ENCODE data around the gene TRIM29.

Gene TRIM29

DNA sequence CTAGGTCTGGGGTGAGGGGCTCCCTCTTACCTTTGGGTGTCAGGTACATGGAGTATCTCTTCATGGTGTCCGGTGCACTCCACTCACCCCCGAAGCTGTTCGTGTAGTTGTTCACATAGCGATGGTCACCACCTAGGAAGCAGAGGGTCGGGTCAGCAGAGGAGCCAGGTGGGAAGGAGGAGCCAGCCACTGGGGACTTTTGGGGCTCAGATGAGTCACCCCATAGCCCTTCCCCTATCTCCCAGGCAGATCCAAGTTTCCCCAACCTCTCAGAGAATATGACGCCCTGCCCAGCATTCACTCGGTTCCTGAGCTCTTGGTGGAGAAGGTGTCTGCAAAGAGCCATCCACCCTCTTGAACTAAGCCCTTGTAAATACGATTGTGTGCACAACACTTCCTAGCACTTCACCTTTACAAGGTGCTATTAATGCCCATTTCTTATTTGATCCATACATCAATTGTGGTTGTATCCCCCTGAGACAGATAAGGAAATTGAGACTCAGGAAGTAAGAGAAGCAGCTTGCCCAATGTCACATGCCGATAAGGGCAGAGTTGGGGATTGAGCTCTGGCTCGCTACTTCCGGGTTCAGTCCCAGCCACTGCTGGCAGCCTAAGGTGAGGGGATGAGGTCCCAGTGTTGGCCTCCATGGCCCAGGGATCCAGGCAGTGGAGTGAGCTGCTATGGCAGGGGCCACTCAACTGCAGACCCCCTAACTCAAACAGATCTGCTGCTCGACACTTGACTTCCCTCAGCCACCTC is 14.8 kb downstream of the TRIM29 start:
- DNase-seq (ENCODE audit: low read depth), result no peak

DNA sequence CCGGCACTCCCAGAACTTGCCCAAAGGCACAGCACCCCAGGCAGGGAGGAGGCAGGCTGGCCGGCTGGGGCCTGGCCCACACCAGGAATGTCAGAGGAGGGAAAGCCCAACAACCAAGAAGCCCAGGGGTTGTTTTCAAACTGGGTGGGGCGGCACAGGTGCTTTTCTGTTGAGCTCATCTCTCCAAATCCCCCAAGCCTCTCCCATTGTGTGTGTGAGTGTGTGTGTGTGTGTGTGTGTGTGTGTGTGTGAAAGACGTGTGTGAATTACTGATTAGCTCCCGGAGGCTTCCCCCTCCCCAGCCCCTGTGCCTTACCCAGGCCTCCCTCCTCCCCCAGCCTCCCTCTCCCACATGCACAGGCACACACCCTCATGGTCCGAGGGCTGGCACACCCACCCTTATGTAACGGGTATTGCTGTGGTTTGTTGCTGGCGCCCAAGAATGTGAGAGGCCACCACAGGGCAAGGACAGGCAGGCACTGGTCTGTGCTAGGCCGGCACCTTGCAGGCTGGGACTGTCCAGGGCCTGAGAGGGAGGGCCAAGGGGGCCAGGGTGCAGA is 15.9 kb downstream of the TRIM29 start:
- no peak for DNase-seq (ENCODE audit: low read depth)

- DNase-seq (ENCODE audit: low read depth), result no peak
Observed at GRCh38 chr11:120121336-120121735, 16.6 kb downstream of the TRIM29 start.

GRCh38 chr11:120120805-120121335 is 17.0 kb downstream of the TRIM29 start:
- no peak for DNase-seq (ENCODE audit: low read depth)

GRCh38 chr11:120119121-120119520 is 18.8 kb downstream of the TRIM29 start:
- DNase-seq (ENCODE audit: low read depth), result no peak

- no peak for DNase-seq (ENCODE audit: low read depth)
Observed at GRCh38 chr11:120117991-120118390, 19.9 kb downstream of the TRIM29 start.

DNA sequence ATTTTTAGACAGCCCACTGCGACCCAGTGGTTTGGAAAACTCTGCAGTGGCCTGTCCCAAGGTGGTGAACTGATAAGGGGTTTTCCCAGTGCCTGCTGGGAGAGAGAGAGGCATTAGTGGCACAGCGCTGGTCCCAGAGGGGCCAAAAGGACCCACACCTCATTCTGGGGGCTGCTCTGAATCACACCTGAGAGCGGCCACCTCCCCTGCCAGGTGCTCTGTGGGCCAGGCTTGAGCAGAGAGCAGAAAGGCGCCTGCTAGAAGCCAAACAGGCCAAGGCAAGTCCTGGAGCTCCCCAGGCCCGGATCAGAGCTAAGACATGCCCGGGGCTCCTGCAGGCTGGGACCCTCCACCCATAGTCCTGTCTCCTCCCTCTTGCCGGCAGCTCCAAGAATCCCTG is 20.9 kb downstream of the TRIM29 start:
- DNase-seq (ENCODE audit: low read depth), result no peak

- no peak for DNase-seq (ENCODE audit: low read depth)
Observed at GRCh38 chr11:120115272-120116000, 22.5 kb downstream of the TRIM29 start.

DNA sequence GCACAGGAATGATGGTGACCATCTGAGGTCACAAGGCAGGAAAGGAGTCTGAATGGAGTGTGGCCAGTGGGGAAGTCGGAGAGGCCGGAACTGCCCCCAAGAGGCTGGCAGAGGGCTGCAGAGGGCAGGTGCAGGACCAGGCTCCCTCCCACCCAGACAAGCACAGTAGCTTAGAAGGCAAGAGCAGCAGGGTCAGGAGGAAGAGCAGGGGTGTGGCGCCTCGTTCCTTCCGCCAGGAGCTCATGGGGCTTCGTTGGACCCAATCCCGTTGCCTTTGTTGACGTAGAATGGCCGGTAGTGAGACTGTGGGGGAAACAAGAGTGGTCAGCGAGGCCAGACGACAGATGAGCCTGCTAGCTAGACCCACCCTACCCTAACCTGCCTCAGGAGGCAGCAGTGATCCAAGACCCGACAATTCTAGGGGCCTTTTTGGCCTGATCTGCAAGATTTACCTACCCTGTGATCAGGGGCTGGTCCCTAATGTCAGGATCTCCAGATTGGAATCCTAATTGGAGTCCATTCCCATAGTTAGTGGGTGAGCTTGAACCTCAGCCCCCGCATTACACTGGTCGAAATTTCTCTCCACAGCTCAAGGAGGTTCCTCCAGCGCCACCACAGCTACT is 25.6 kb downstream of the TRIM29 start:
- DNase-seq (ENCODE audit: low read depth), result no peak

GRCh38 chr11:120109531-120109930 is 28.4 kb downstream of the TRIM29 start:
- DNase-seq (ENCODE audit: low read depth), result no peak

GRCh38 chr11:120108785-120109168 is 29.1 kb downstream of the TRIM29 start:
- no peak for DNase-seq (ENCODE audit: low read depth)

DNA sequence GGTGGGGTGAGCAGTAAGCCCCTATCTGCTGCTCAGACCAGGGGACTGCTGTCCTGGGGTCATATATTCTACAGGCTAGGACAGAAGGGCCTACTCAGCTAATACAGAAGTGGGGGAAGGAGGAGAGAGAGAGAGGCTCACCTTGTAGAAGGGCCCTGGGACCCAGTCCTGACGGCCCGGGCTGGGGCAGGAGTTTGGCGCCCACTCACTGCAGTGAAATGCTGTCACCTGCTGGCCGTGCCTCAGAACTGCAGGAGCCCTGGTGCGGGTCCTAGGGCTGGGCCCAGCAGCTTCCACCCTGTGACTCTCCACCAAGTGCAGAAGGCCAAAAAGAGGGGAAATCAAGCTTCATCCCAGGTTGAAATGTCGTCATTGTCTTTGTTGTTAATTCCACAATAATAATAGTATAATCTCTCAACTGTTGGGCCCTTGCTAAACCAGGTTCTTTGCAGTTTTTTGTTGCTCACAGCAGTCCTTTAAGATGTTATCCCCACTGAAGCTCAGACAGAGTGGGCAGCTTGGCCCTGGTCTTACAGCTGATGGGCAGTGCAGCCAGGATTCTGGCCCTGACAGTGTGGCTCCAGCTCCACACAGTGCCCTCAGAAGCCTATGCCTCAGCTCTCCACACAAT is 29.6 kb downstream of the TRIM29 start:
- peak; percentile 32 for DNase-seq (ENCODE audit: low read depth)

DNA sequence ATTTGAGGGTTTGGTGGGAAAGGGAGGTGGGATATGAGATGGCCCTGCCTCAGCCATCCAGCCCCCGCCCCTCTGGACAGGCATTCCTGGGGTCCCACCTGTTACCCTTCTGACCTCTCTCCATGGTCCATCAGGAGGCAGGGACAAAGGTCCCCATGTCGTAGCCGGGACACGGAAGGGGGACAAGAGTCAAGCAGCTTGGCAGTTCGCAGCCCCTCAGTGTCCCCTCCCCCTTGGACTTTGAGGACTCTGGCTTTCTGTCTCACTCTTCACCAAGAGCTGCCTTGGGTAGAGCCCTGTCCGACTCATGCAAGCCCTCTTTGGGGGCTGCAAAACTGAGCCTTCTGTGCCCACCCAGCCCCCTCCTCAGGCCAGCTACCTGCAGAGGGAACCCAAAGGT is 30.2 kb downstream of the TRIM29 start:
- no peak for DNase-seq (ENCODE audit: low read depth)

GRCh38 chr11:120106354-120107150 is 31.4 kb downstream of the TRIM29 start:
- no peak for DNase-seq (ENCODE audit: low read depth)

GRCh38 chr11:120105576-120105975 is 32.3 kb downstream of the TRIM29 start:
- DNase-seq (ENCODE audit: low read depth), result no peak

- no peak for DNase-seq (ENCODE audit: low read depth)
Observed at GRCh38 chr11:120104041-120104565, 33.8 kb downstream of the TRIM29 start.

DNA sequence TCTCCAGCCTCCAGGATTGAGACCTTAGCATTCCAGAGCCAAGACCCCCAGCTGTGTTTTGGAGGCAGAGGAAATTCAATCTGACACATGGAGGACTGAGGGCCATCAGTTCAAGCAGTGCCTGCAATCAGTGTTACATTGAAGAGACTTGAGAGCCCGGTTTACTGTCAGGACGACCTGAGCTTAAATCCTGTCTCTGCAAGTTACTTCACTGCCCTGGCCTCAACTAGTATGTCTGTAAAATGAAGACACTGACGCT is 35.1 kb downstream of the TRIM29 start:
- DNase-seq (ENCODE audit: low read depth), result no peak

DNA sequence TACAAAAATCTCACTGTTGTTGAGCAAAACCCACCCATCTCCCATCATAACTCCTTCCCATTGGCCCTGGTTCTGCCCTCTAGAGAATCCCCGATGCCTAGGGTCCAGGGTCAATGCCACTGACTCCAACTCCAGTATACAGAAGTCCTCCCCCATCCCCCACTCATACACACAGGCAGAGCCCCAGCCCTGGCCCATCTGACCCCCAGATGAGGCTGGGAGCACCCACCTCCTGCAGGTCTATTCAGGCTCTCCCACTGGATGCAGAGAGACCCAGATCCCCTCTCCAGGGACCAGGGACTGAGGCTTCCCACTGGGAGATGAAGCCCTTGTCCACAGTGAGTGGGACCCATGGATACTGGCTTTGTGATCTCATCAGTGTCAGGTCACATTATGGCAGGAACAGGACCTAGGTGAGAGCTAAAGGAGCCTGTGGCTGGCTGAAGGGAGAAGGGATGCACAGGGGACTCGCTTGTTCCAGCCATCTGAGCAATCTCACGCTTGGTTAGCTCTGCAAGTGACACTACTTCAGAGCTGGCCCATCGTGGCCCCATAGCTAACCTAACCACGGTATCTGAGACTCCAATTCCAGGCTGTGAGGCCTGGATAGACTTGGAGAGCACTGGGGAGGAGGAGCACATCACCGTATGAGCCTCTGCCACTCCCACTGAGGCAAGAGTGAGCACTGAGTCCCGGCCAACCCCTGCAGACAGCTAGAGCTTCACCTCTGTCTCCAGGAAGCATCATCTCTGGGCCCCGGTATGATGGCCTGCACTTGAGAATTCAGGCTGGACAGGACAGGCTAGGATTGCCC is 35.7 kb downstream of the TRIM29 start:
- DNase-seq (ENCODE audit: low read depth), result no peak

DNA sequence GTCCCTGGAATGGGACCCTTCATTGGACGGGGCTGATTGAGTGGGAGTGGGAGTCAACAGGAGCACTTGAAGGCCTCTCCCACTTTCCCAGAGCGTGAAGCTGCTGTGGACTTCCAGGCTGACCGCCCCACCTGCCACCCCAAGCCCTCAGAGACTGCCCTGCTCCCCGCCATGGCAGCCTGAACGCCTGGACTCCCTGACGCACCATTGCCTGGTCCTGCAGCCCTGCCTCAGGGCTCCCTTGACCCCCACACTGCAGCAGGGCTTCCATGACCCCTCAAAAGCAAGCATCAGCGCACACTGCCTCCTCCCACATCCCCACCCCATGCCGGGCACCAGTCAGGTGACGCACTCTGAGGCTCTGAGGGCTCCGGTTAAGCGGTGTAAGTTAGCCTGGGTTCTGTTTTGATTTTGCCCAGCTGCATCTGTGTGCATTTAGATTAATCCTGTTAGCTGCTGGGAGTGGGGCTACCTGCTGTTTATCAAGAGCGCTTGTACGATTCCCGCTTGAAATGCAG is 39.4 kb downstream of the TRIM29 start:
- DNase-seq (ENCODE audit: low read depth), result no peak

DNA sequence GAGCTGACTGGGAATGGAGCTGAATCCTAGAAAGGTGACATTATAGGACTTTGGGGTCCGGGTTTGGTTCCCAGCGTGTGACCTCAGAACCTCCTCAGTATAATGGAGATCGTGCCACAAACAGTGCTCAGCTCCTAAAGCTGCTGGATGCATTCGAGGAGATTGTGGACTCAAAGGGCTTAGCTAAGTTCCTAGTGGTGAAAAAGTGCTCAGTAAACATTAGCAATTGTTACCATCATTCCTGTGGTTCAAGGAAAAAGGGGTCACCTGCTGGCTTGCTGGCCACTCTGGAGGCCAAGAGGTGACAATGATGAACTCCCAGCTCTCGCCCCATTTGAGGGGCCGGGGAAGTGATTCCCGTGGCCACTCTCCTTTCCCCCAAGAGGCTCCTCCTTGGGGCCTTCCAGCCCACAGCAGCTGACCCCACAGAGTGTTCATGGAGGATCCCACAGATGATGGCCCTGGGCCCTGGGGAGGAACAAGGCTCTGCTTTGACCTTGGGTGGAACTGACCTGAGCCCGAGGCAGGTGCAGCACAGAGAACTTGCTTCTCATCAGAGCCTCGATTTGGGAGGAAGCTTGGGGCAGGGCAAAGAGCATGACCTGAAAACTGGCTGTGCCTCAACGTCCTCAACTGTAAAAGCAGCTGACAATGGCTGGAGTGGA is 40.1 kb downstream of the TRIM29 start:
- no peak for DNase-seq (ENCODE audit: low read depth)
